ENCODE results near the gene TIGAR.

DNA sequence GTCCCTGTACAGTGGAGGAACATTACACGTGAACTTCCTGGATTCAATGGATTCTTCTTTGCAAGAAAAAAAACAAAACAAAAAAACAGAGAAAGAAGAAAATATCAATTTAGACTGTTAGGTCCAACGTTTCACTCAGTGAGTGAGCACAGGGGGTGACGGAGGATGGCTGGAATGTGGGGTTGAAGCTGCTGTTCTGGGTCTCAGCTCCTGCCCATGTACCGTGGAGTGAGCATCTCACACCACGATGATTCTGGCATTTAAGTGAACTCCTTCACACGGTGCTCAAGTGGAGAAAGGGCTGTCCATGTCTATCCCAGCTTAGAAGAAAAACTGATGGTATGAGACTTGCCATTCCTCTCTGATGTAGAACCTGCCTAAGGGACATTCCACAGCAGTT lies 24.3 kb upstream of the TIGAR start:
- TF ChIP-seq, protein P1, sequence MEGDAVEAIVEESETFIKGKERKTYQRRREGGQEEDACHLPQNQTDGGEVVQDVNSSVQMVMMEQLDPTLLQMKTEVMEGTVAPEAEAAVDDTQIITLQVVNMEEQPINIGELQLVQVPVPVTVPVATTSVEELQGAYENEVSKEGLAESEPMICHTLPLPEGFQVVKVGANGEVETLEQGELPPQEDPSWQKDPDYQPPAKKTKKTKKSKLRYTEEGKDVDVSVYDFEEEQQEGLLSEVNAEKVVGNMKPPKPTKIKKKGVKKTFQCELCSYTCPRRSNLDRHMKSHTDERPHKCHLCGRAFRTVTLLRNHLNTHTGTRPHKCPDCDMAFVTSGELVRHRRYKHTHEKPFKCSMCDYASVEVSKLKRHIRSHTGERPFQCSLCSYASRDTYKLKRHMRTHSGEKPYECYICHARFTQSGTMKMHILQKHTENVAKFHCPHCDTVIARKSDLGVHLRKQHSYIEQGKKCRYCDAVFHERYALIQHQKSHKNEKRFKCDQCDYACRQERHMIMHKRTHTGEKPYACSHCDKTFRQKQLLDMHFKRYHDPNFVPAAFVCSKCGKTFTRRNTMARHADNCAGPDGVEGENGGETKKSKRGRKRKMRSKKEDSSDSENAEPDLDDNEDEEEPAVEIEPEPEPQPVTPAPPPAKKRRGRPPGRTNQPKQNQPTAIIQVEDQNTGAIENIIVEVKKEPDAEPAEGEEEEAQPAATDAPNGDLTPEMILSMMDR (conservative IDR thresholded peaks at IDR 0.05; ENCODE audit: low read depth, low read length) = no peak
- TF ChIP-seq EZH2 (IDR thresholded peaks at IDR 0.05; ENCODE audit: low read length, unreplicated experiment) (no peak), EZH2phosphoT487 (IDR thresholded peaks at IDR 0.05; ENCODE audit: borderline replicate concordance, low read length) (no peak)

Measured in PC-3 (cell line).